ENCODE data around the gene PSME3IP1. TPM values are rescaled to one million over a fixed set of nuclear protein-coding genes. Genes with fewer than 3 reads are reported as not detected.

Gene PSME3IP1
- total and polyA plus RNA-seq, 2 of the 8 experiments (the other 6 are each of a cell fraction or from before 2014, with no cell fraction given): 95.1 to 98.3 TPM

- no peak overlapping the region for H3K4ac ChIP-seq (replicated peaks; ENCODE audit: insufficient read length, low read depth, low read length)
- TF ChIP-seq SP1 (IDR thresholded peaks at IDR 0.05; ENCODE audit: low read depth, low read length): no peak
- TF ChIP-seq CHD2 (IDR thresholded peaks at IDR 0.05; ENCODE audit: low read length): no peak
- TF ChIP-seq BACH1 (IDR thresholded peaks at IDR 0.05; ENCODE audit: low read length): no peak
- TF ChIP-seq KDM1A (IDR thresholded peaks at IDR 0.05; ENCODE audit: borderline replicate concordance, low read length): no peak
- TF ChIP-seq TBP (IDR thresholded peaks at IDR 0.05; ENCODE audit: low read depth, low read length): no peak
- H3K36me3 ChIP-seq (ENCODE audit: control insufficient read depth in 2 of 4, insufficient read depth in 4 of 4, low read length in 3 of 4): no peaks in the 10 kb centered on the region
- no peak overlapping the region for H4K8ac ChIP-seq (ENCODE audit: extremely low read depth, insufficient read depth, low read length)
- H2BK12ac ChIP-seq (ENCODE audit: low read depth, low read length): no peak overlapping the region
- ChIA-PET POLR2A (ENCODE audit: partially characterized antibody) (no interaction called here), CTCF (ENCODE audit: partially characterized antibody) (interaction anchor here (0.7 to 2.5 kb wide), 4 partner anchors 15 to 1214 kb away, joined by 3 to 11 read pairs (median 6); partner anchors contain the start of gene CPNE2)
- peaks cover 0 to 13% (median 4%) of the 10 kb centered on the region in 4 experiments; a peak in 4 of 7 replicates for H3K4me1 ChIP-seq (replicated peaks in 1 of 4; ENCODE audit: control insufficient read depth in 3 of 4, insufficient read depth in 4 of 4, low read length in 3 of 4)
- H3K4me3 ChIP-seq (ENCODE audit: extremely low read depth in 1 of 4, insufficient read depth in 2 of 4, low read depth in 3 of 4, low read length in 4 of 4): no peak overlapping the region
- H3K18ac ChIP-seq (ENCODE audit: extremely low read depth, low read length): no peak overlapping the region
- H4K91ac ChIP-seq (replicated peaks; ENCODE audit: insufficient read length, low read length): no peak overlapping the region
- no peaks in the 10 kb centered on the region for H3K79me1 ChIP-seq (ENCODE audit: low read depth, low read length)
- H2BK15ac ChIP-seq (ENCODE audit: low read length): no peak overlapping the region
- peaks cover 0 to 1% of the 10 kb centered on the region in 2 experiments for H4K20me1 ChIP-seq (replicated peaks in 1 of 2; ENCODE audit: control insufficient read depth in 1 of 2, insufficient read depth in 2 of 2, low read length in 2 of 2)
- no peaks in the 10 kb centered on the region for H3K9me3 ChIP-seq (ENCODE audit: insufficient read depth in 2 of 2, low read depth in 1 of 2, low read length in 1 of 2)
- H3K56ac ChIP-seq (replicated peaks; ENCODE audit: insufficient read length, low read depth, low read length): no peak overlapping the region
- no peak overlapping the region for H4K5ac ChIP-seq (ENCODE audit: insufficient read length, low read depth, low read length)
- H2BK20ac ChIP-seq (ENCODE audit: low read length): no peak overlapping the region
- no peak overlapping the region for H3K9ac ChIP-seq (replicated peaks in 1 of 4; ENCODE audit: extremely low read depth in 1 of 4, low read depth in 3 of 4, low read length in 3 of 4)
- peak overlapping the region; percentile 95 for H3K14ac ChIP-seq (ENCODE audit: insufficient read length)
- H2AK5ac ChIP-seq (ENCODE audit: low read depth, low read length): peak overlapping the region; percentile 24; the same call in 1 of the 2 replicates
- peaks cover 2% of the 10 kb centered on the region; the same call in 1 of the 2 replicates for H3K23me2 ChIP-seq (ENCODE audit: low read depth, low read length)
- no peak overlapping the region; the same call in 1 of the 2 replicates for H2BK5ac ChIP-seq (ENCODE audit: low read depth, low read length)
- no peak overlapping the region for H3K23ac ChIP-seq (ENCODE audit: insufficient read length)
- H3K27me3 ChIP-seq (replicated peaks in 1 of 4; ENCODE audit: control insufficient read depth in 3 of 4, extremely low read depth in 1 of 4, insufficient read depth in 3 of 4, low read length in 3 of 4): no peaks in the 10 kb centered on the region
- H3K27ac ChIP-seq (ENCODE audit: low read depth, low read length): no peak overlapping the region
- DNase-seq (ENCODE audit: low read depth in 1 of 2, low spot score in 2 of 2) (no peak), FAIRE-seq (no peak)
- no peaks in the 10 kb centered on the region for H3K79me2 ChIP-seq (ENCODE audit: control insufficient read depth in 1 of 2, insufficient read depth in 2 of 2, low read length in 2 of 2)
- peak overlapping the region in 1 of 2 experiments; percentile 2; a peak in 1 of 4 replicates for H3K4me2 ChIP-seq (ENCODE audit: insufficient read depth in 1 of 2, low read depth in 2 of 2, low read length in 2 of 2)
- 93% methylated on average over 2 of the region's 10 CpGs; no CpG with 5 or more reads in 1 of the 2 experiments for WGBS, 2 experiments (ENCODE audit: extremely low coverage in 1 of 2, insufficient coverage in 1 of 2, insufficient read length in 1 of 2, insufficient replicate concordance in 2 of 2, low coverage in 1 of 2, low lambda C conversion rate in 2 of 2, missing lambda C conversion rate in 1 of 2)
- no peak overlapping the region for H2BK120ac ChIP-seq (replicated peaks; ENCODE audit: low read depth, low read length)
- H2AFZ ChIP-seq (ENCODE audit: low read length): no peak overlapping the region
Observed at GRCh38 chr16:57115168-57115513, 70.7 kb downstream of the PSME3IP1 start.
